Measurements from ENCODE around the gene NAP1L5.

NAP1L5 gene

DNA sequence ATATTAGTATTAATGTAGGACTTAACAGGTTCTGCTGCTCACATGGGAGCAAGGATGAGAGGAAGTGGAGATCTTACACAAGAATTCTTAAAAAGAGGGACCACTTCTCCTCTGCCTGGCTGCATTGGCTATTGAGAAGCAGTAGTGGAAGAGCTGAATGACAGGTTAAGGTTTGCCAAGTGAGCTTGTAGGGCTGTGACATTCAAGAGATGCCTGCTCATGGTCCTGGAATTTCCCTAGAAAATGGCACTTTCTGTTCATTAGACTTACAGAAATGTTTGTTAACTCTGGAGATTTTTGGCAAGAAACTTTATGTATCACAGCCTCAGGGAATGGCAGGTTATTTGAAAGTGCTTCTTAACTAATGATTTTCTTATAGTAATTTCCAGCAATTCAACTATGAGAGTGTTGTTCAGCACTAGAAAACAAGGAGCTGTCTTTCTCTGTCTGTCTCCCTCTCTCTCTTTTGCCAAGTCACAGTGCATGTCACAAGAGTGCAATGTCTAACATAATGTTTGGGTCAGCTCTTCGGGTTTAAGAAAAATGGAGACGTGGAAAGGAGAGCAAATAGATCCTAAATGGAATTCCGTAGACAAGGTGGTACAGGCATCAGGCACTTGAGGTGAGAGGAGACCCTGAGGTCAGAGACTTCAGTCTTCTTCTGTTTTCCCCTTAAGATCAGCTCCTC is 8.3 kb upstream of the NAP1L5 start:
- no peaks in the 10 kb centered on the region for H3K4me1 ChIP-seq (ENCODE audit: control insufficient read depth, insufficient read depth, low read length)
- peaks cover 0 to 3% of the 10 kb centered on the region in 2 experiments; a peak in 1 of 3 replicates for H3K36me3 ChIP-seq (ENCODE audit: control insufficient read depth in 2 of 2, insufficient read depth in 1 of 2, low read length in 2 of 2)
- no peak overlapping the region for H3K4me3 ChIP-seq (ENCODE audit: low read depth, low read length)
- ChIA-PET POLR2A (no interaction called here), CTCF (interaction anchor here (0.6 to 1.1 kb wide), 5 partner anchors 29 to 318 kb away, joined by 3 to 9 read pairs (median 5); no protein-coding TSS in a partner anchor)
- TF ChIP-seq ZNF76 (tag by site-specific recombination; IDR thresholded peaks at IDR 0.05; ENCODE audit: borderline replicate concordance, low read depth) = no peak
- TF ChIP-seq ZNF311 (tag by site-specific recombination; IDR thresholded peaks at IDR 0.05; ENCODE audit: borderline replicate concordance) = no peak
- no peak for TF ChIP-seq ZNF843 (tag by site-specific recombination; IDR thresholded peaks at IDR 0.05)
- TF ChIP-seq, protein P1, sequence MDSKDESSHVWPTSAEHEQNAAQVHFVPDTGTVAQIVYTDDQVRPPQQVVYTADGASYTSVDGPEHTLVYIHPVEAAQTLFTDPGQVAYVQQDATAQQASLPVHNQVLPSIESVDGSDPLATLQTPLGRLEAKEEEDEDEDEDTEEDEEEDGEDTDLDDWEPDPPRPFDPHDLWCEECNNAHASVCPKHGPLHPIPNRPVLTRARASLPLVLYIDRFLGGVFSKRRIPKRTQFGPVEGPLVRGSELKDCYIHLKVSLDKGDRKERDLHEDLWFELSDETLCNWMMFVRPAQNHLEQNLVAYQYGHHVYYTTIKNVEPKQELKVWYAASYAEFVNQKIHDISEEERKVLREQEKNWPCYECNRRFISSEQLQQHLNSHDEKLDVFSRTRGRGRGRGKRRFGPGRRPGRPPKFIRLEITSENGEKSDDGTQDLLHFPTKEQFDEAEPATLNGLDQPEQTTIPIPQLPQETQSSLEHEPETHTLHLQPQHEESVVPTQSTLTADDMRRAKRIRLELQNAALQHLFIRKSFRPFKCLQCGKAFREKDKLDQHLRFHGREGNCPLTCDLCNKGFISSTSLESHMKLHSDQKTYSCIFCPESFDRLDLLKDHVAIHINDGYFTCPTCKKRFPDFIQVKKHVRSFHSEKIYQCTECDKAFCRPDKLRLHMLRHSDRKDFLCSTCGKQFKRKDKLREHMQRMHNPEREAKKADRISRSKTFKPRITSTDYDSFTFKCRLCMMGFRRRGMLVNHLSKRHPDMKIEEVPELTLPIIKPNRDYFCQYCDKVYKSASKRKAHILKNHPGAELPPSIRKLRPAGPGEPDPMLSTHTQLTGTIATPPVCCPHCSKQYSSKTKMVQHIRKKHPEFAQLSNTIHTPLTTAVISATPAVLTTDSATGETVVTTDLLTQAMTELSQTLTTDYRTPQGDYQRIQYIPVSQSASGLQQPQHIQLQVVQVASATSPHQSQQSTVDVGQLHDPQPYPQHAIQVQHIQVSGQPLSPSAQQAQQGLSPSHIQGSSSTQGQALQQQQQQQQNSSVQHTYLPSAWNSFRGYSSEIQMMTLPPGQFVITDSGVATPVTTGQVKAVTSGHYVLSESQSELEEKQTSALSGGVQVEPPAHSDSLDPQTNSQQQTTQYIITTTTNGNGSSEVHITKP (tag by site-specific recombination; IDR thresholded peaks at IDR 0.05) = no peak
- H3K9me3 ChIP-seq (ENCODE audit: control insufficient read depth, insufficient read depth, low read depth, low read length) = no peaks in the 10 kb centered on the region
- H3K27ac ChIP-seq (ENCODE audit: extremely low read depth, low read depth, low read length) = no peak overlapping the region

DNA sequence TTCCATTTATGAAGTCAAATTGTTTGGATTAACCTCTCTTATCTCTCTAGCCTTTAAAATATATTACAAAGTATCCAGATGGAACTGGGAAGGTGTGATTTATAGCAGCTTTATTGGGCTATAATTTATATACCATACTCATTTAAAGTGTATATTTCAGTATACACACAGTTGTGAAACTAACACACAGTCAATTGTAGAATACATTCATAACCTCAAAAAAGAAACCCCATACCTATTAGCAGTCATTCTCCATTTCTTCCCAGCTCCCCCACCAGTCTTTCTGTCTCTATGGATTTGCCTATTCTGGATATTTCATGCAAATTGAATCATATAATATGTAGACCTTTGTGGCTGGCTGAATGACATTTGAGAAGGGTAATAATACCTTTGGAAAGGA is 7.6 kb upstream of the NAP1L5 start:
- no peaks in the 10 kb centered on the region for H3K4me1 ChIP-seq (ENCODE audit: control insufficient read depth, insufficient read depth, low read length)
- ChIA-PET POLR2A (no interaction called here), CTCF (no interaction called here)
- peaks cover 0 to 3% of the 10 kb centered on the region in 2 experiments; a peak in 1 of 3 replicates for H3K36me3 ChIP-seq (ENCODE audit: control insufficient read depth in 2 of 2, insufficient read depth in 1 of 2, low read length in 2 of 2)
- H3K27ac ChIP-seq (ENCODE audit: extremely low read depth, low read depth, low read length) = no peak overlapping the region
- no peaks in the 10 kb centered on the region for H3K9me3 ChIP-seq (ENCODE audit: control insufficient read depth, insufficient read depth, low read depth, low read length)
- TF ChIP-seq, protein P2, sequence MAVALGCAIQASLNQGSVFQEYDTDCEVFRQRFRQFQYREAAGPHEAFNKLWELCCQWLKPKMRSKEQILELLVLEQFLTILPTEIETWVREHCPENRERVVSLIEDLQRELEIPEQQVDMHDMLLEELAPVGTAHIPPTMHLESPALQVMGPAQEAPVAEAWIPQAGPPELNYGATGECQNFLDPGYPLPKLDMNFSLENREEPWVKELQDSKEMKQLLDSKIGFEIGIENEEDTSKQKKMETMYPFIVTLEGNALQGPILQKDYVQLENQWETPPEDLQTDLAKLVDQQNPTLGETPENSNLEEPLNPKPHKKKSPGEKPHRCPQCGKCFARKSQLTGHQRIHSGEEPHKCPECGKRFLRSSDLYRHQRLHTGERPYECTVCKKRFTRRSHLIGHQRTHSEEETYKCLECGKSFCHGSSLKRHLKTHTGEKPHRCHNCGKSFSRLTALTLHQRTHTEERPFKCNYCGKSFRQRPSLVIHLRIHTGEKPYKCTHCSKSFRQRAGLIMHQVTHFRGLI (tag by site-specific recombination; IDR thresholded peaks at IDR 0.05) = no peak
- TF ChIP-seq, protein P3, sequence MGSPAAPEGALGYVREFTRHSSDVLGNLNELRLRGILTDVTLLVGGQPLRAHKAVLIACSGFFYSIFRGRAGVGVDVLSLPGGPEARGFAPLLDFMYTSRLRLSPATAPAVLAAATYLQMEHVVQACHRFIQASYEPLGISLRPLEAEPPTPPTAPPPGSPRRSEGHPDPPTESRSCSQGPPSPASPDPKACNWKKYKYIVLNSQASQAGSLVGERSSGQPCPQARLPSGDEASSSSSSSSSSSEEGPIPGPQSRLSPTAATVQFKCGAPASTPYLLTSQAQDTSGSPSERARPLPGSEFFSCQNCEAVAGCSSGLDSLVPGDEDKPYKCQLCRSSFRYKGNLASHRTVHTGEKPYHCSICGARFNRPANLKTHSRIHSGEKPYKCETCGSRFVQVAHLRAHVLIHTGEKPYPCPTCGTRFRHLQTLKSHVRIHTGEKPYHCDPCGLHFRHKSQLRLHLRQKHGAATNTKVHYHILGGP (tag by site-specific recombination; IDR thresholded peaks at IDR 0.05) = no peak
- no peak for TF ChIP-seq BCL11B (tag by site-specific recombination; IDR thresholded peaks at IDR 0.05; ENCODE audit: low read depth)
- no peak for TF ChIP-seq HOXA7 (CRISPR knock-in tag; IDR thresholded peaks at IDR 0.05; ENCODE audit: borderline replicate concordance)
- TF ChIP-seq REPIN1 (tag by site-specific recombination; IDR thresholded peaks at IDR 0.05; ENCODE audit: low read depth) = no peak
- TF ChIP-seq, protein P4, sequence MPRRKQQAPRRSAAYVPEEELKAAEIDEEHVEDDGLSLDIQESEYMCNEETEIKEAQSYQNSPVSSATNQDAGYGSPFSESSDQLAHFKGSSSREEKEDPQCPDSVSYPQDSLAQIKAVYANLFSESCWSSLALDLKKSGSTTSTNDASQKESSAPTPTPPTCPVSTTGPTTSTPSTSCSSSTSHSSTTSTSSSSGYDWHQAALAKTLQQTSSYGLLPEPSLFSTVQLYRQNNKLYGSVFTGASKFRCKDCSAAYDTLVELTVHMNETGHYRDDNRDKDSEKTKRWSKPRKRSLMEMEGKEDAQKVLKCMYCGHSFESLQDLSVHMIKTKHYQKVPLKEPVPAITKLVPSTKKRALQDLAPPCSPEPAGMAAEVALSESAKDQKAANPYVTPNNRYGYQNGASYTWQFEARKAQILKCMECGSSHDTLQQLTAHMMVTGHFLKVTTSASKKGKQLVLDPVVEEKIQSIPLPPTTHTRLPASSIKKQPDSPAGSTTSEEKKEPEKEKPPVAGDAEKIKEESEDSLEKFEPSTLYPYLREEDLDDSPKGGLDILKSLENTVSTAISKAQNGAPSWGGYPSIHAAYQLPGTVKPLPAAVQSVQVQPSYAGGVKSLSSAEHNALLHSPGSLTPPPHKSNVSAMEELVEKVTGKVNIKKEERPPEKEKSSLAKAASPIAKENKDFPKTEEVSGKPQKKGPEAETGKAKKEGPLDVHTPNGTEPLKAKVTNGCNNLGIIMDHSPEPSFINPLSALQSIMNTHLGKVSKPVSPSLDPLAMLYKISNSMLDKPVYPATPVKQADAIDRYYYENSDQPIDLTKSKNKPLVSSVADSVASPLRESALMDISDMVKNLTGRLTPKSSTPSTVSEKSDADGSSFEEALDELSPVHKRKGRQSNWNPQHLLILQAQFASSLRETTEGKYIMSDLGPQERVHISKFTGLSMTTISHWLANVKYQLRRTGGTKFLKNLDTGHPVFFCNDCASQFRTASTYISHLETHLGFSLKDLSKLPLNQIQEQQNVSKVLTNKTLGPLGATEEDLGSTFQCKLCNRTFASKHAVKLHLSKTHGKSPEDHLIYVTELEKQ (tag by site-specific recombination; IDR thresholded peaks at IDR 0.05; ENCODE audit: borderline replicate concordance) = no peak
- no peak for TF ChIP-seq ZNF837 (tag by site-specific recombination; IDR thresholded peaks at IDR 0.05)
- no peak for TF ChIP-seq GLI2 (tag by site-specific recombination; IDR thresholded peaks at IDR 0.05; ENCODE audit: borderline replicate concordance, low read depth)
- TF ChIP-seq ZNF184 (tag by site-specific recombination; IDR thresholded peaks at IDR 0.05) = no peak
- TF ChIP-seq ZNF423 (tag by site-specific recombination; IDR thresholded peaks at IDR 0.05) = no peak
- H3K4me3 ChIP-seq (ENCODE audit: low read depth, low read length) = no peak overlapping the region
